Stimulated activated CD8-positive, alpha-beta memory T cell treated with anti-CD3 and anti-CD28 coated beads, Interleukin-12 subunit alpha, Interleukin-12 subunit beta, amount 100 ng/mL, for 1 hour (primary cell): Measurements from ENCODE around the gene MYO7B.

Source experiments
- DNase-seq: peaks from one replicate; pipeline ENCODE4 v3.0.0-alpha.2; 2020; ENCODE audit warnings: low read depth

MYO7B gene

GRCh38 chr2:127665267-127665893, 129.9 kb downstream of the MYO7B start:
- DNase-seq, result no peak

- no peak for DNase-seq
These were observed 133.6 kb downstream of the MYO7B start for GRCh38 chr2:127669056-127669455.

GRCh38 chr2:127670055-127670956, 134.8 kb downstream of the MYO7B start:
- no peak for DNase-seq

GRCh38 chr2:127670957-127671290, 135.4 kb downstream of the MYO7B start:
- DNase-seq, result no peak

GRCh38 chr2:127671557-127672302, 136.2 kb downstream of the MYO7B start:
- no peak for DNase-seq

- no peak for DNase-seq
These were observed 137.1 kb downstream of the MYO7B start for GRCh38 chr2:127672341-127673224.

- no peak for DNase-seq
These were observed 138.0 kb downstream of the MYO7B start for GRCh38 chr2:127673291-127674069.

GRCh38 chr2:127674241-127675209, 139.0 kb downstream of the MYO7B start:
- DNase-seq, result no peak

- DNase-seq, result no peak
These were observed 140.1 kb downstream of the MYO7B start, which contains the start of gene LIMS2 for GRCh38 chr2:127675331-127676261. Gene LIMS2 (minus strand): TSS chr2:127675530. CDS start chr2:127675024, 506 bp downstream.

- DNase-seq, result no peak
These were observed 141.4 kb downstream of the MYO7B start for GRCh38 chr2:127676906-127677305.

GRCh38 chr2:127678531-127678930, 143.0 kb downstream of the MYO7B start:
- DNase-seq, result no peak

- DNase-seq, result no peak
These were observed 143.5 kb downstream of the MYO7B start for GRCh38 chr2:127678991-127679390.

- no peak for DNase-seq
These were observed 144.3 kb downstream of the MYO7B start for GRCh38 chr2:127679680-127680361.

GRCh38 chr2:127680706-127681287, 145.3 kb downstream of the MYO7B start:
- DNase-seq, result no peak

- no peak for DNase-seq
These were observed 145.9 kb downstream of the MYO7B start for GRCh38 chr2:127681288-127681804.

- no peak for DNase-seq
These were observed 146.7 kb downstream of the MYO7B start for GRCh38 chr2:127681976-127682857.
